Measurements from ENCODE around the gene SSBP4.

SSBP4 gene

GRCh38 chr19:18464646-18465045 lies 45.4 kb downstream of the SSBP4 start:
- TF ChIP-seq CTCF (IDR thresholded peaks at IDR 0.05; ENCODE audit: low read depth, low read length) = no peak
- H3K4me3 ChIP-seq (ENCODE audit: low read depth, low read length) = no peak overlapping the region

GRCh38 chr19:18465214-18465963 lies 46.2 kb downstream of the SSBP4 start:
- H3K4me3 ChIP-seq (ENCODE audit: low read depth, low read length) = no peak overlapping the region
- TF ChIP-seq CTCF (IDR thresholded peaks at IDR 0.05; ENCODE audit: low read depth, low read length) = no peak

DNA sequence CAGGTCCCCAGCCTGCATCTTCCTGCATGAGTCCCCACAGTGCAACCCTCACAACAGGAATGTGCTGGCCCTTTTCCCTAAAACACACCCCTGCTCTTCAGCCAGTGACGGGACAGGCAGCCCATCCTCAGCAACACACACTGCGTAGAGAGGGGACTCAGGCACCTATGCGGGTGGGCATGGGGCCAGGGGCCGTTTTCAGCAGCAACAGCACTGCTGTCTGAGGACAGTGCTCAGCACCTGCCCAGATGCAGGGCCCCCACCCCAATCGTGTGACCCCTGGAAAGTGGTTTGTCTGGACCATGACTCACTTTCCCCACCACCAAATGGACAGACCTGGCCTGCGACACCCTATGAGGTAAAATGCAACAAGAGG lies 46.8 kb downstream of the SSBP4 start:
- TF ChIP-seq CTCF (IDR thresholded peaks at IDR 0.05; ENCODE audit: low read depth, low read length) = no peak

GRCh38 chr19:18466354-18466753 lies 47.2 kb downstream of the SSBP4 start:
- H3K4me3 ChIP-seq (ENCODE audit: low read depth, low read length) = no peak overlapping the region
- no peak for TF ChIP-seq CTCF (IDR thresholded peaks at IDR 0.05; ENCODE audit: low read depth, low read length)

More for the DNA sequence above, 46.8 kb downstream of the SSBP4 start:
- H3K4me3 ChIP-seq (ENCODE audit: low read depth, low read length) = no peak overlapping the region

GRCh38 chr19:18467978-18468377 lies 48.8 kb downstream of the SSBP4 start:
- no peak overlapping the region for H3K4me3 ChIP-seq (ENCODE audit: low read depth, low read length)
- TF ChIP-seq CTCF (IDR thresholded peaks at IDR 0.05; ENCODE audit: low read depth, low read length) = no peak

DNA sequence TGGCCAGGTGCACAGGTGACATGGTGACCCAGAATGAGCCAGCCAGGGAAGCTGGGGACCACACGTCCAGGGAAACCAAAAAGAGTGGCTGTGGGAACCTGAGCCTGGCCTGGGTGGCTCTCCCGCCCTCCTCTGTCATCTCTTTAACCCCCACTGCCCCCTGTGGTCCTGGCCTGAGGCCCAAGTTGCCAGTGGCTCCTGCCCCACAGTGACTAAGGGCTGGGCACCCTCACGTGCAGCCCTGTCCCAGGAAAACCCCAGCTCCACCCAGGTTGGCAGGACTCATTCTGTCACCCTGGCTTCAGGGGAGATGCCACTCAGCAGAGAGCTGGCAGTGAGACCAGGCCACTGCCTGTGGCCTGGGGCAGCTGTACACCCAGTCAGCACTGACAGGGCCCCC lies 49.3 kb downstream of the SSBP4 start:
- no peak overlapping the region for H3K4me3 ChIP-seq (ENCODE audit: low read depth, low read length)
- no peak for TF ChIP-seq CTCF (IDR thresholded peaks at IDR 0.05; ENCODE audit: low read depth, low read length)

DNA sequence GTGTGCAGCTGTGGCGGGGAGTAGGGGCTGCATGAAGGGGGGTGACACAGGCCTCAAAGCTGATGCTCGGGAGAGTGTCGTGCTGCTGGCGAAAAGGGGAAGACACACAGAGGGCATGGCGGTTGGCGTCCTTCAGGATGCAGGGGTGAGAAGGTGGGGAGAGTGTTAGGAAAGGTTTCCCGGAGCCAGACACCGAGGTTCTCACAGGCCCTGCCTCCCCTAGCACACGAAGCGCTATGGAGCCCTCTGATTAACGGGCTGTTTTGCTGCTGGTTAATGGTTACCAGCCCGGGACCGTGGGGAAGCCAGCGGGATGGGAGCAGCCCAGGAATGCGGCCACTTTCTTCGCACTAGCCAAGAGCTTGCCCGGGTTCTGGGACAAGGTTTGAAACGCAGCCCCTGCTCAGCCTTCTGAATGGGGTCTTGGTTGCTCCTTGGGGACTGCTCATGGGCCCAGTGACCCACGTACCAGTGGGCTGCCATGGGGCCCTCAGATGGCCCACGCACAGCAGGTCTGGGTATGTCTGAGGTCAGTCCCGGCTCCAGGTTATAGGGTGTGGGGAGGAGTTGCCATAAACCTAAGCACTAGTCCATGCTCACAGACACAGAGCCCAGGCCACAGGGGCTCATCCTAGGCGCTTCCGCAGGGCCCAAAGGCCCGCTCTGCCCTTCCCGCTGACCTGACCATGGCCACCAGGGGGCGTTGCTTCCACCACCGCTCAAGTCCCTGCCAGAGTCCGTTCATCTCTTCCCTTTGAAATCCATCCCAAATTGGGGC lies 50.1 kb downstream of the SSBP4 start:
- peak; percentile 87 for TF ChIP-seq CTCF (IDR thresholded peaks at IDR 0.05; ENCODE audit: low read depth, low read length)
- no peak overlapping the region for H3K4me3 ChIP-seq (ENCODE audit: low read depth, low read length)
